Endothelial cell of hepatic sinusoid (primary cell): ENCODE results near the gene ESYT2.

Experiments used
- in situ Hi-C: cut with HindIII; loops from 2 replicates; pipeline ENCODE4 v1.10.0; 2017; ENCODE audit warnings: low sequenced_read_pairs

ESYT2 gene

DNA sequence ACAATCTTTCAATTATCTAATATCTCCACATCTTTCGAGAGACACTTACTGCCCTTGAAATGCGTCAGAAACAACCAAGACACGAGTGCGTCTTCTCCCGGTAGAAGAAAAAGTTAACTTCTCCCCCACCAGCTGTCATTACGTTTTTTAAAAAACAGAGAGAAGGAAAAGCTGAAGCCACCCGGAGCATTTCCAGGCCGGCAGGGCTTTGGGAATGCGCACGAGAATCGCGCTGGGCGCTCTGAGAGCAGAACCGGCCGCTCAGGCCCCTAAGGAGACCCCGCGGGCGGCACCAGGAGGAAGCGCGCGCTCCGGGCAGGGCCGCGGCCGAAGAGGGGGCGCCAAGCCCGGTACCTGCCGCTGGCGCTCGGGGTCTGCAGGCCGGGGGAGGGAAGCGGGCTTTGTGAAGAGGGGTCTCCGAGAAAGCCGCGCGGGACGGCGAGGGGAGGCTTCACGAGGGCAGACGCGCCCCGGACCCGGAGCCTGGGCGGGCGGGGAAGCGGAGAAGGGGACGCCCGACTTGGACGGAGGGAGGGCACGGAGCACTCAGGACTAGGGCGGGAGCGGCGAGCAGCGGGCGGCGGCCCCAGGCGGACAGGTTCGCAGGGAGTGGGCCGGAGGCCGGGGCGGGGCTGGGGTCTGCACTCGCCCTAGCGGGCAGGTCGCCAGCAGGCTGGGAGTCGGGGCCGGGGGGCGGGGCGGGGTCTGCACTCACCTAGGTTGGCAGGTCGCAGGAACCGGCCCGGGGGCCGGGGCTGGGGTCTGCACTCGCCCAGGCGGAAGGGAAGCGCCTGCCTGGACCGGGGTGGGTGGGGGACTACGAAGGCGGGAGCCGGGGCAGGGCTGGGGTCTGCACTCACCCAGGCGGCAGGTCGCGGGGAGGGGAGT is 932 bp downstream of the ESYT2 start:
- in situ Hi-C loops: no loop called here

DNA sequence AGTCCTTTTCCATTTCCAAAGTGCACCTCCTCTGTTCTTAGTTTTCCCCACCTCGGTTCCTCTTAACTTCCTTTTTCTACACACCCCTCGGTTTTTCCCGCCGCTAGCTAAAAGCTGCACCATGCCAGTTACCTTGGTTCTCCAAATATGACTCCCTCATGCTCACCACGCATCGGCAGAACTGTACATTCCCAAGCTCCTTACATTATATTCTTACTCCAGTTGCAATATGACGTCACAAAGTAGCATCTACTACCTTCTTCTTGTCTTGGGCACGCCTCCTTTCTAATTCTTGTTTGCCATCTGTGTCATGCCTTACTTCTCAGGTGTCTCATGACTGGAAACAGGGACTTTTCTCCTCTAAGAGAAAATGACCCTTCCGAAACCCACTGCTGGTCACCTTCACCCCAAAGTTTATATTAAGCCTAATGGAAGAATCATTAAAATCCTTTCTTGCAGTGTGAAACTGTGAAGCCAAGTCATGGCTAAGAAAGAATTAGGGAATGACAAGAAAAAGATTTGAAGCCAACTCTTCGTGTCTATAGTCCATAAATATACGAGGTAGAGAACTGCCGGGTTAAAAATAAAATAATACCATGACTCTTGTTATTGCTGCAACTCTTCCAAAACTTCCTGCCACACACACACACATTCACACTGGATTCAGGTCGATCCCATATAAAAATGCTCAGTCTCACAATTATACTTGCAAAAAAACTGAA is 1.7 kb downstream of the ESYT2 start:
- in situ Hi-C loops: no loop called here

DNA sequence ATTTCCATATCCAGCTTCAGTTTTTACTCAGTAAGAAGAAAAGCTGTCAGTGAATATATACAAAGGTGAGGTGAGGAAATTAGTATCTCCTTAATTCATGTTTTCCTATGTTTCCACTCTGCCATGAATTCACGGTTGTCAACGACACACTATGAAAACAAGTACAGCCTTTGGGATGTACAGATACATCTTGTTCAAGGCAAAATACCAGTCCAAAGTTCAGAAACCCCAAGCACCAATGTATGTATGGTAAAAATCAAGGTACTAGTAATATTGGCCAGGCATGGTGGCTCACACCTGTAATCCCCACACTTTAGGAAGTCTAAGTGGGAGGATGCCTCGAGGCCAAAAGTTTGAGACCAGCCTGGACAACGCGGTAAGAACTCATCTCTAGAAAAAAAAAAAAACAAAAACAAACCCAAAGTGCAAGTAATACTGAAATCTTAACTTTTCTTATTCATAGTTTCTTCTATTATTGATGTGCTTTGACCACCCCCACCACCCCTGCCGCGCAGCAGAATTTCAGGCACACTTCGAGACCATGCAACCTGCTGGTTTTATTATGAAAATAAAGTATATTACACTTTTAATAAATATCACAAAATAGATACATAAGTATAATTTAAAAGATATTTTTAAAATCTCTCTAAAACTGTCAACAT is 3.5 kb downstream of the ESYT2 start:
- in situ Hi-C loops: no loop called here

DNA sequence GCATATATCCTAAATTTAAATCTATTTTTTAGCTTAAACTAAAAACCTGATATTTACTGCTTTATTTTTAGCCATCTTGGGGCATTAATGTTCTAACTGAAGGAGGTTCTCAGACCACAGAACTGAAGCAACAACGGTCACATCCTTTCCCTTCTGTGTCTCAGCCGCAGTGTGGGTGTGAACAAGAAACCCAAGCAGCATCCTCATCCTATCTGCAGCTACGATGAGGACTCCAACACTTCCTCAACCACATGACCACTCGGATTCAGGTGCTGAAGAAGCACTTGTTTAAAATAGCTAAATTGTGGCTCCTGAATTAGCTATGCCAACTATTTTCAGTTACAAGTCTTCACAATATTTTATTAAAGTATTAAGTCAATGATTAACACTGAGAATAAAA is 5.3 kb downstream of the ESYT2 start:
- in situ Hi-C loops: no loop called here

DNA sequence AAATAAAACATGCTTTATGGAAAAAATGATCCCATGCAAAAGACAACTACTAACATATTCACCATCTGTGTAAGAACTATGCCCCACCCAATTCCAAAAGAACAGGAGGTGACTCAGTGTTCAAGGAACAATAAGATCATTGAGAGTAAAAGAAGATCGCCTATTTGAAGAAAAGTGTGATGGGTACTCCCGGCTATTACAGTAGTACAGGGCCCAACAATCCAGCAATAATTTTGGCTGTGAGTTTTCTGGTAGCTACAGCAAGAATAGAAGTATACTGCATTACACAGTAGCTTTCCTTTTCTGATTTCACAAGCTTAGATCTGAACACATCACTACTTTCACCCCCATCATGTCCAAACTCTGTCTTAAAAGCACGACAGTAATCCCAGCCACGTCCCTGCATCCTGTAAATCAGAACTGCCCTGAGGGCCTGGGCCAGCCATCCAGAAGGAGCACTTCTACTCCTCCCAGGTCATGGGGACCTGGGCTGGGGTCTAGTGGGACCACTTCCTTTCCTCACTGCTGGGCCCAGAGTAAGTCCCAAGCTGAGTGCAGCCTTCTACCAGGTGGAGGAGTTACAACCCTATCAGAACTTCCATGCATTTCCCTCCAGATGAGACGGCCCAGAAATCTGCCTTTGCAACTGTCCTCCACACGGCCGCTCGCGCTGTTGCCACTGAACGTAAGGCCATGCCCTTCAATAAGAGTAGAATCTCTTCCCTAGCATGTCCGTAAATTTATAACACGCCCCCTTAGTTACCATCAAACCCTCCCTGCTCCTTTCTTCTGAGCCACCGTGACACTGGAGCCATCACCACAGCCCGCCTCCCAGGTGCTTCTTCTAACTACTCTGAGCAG is 7.9 kb downstream of the ESYT2 start:
- in situ Hi-C loops: no loop called here

DNA sequence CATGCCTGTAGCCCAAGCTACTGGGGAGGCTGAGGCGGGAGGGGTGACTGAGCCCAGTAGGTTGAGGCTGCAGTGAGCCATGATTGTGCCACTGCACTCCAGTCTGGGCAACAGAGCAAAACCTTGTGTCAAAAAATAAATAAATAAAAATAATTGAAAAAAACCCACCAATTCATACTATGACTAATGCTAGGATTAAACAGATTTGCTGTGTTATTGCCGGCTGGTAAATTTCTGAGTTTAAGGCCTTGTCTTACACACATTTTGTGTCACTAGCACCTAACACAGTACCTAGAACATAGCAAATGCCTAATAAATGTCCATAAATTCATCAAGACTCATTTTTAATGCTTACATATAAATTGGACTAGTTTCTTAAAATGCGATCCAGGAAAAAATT is 8.7 kb downstream of the ESYT2 start:
- in situ Hi-C loops: no loop called here

DNA sequence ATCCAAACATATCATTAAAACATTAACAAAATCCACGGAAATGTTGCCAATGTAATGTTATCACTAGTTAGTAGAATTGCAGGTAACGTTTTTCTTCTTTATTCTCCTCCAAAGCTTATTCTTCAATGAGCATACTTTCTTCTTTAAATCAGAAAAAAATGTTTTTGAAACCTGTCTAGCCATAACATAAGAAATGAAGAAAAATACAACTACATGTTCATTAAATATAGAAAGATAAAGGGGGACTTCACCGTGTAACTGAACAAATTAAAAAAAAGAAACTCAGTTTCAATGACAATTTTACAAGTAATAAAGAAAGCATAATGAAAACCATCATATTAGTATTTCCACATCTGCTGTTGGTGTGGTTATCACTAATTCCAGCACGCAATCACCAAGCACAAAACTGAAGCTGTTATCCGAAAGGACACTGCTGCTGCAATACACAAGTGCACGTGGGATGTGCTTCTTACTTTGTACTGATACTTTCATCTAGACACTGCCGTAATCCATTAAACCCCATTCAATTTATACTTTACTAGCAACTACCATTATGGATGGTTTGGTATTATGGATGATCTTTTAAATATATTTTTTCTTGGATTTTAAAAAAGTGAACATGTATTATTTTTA is 9.6 kb downstream of the ESYT2 start:
- in situ Hi-C loops: no loop called here

DNA sequence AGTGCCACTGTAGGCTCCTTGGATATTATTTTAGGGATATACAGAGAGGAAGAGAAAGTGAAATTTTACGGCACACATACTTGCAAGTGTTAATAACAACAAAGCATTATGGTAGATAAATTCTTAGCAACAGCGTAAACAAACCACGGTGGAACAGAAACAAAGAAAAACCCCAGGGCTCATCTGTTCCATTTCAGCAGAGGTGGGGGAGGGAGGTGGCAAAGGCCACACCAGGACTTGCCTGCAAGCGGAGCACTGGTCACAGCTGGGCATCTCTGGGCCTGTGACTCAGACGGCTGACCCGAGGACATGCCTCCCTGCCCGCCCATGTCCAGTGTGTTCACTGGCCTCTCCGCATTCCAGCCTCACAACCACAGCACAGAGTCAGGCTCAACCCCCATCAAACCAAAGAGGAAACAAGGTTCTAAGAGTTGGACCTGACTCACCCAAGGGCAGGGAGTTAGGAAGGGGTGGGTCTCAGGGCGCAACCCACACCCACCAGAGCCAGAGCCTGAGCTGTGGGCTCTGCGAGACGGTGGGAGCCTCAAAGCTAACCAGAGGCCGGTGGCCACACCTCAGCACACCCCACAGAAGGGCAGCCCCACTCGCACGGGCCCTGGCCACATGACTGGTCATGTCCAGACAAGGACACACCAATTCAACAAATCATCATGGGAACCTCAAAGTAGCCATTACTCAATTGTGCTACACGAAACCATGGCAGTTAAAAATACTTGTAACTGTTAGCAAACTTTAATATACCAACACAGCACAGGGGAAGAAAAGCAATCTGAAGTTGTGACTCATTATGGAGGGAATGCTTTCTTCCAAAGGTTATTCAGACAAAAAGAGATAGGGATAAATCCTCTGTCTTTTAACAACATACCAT is 10.7 kb downstream of the ESYT2 start:
- in situ Hi-C loops: no loop called here

DNA sequence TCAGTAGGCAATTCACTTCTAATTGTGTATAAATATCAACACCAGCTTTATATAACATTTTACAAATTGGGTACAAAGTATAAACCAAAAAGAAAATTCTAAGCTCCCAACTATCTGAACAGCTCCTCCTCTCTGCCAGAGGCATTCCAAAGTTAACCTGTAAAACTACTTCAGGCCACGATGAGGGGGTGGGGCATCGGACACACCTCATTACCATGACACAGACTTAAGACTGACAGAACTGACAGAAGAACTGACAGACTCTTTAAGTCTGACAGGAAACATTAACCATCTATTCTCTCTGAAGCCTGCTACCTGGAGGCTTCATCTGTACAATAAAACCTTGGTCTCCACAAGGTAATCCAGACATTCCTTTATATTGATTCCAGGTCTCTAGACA is 12.3 kb downstream of the ESYT2 start:
- in situ Hi-C loops: no loop called here

DNA sequence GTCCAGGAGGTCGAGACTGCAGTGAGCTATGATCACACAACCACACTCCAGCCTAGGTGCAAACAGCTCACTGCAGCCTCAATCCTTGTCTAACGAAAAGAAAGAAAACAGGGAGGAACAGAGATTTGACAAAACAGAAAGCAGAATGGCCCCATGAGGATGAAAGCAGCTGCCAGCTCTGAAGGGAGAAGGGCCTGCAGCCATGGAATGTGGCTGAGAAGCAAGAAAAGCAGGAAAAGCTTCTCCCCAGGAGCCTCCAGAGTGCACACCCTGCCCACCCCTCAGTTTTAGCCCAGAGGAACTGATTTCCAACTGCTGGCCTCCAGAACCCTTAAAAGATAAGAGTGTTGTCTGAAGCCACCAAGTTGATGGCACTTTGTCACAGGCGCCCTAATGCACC is 13.0 kb downstream of the ESYT2 start:
- in situ Hi-C loops: no loop called here

DNA sequence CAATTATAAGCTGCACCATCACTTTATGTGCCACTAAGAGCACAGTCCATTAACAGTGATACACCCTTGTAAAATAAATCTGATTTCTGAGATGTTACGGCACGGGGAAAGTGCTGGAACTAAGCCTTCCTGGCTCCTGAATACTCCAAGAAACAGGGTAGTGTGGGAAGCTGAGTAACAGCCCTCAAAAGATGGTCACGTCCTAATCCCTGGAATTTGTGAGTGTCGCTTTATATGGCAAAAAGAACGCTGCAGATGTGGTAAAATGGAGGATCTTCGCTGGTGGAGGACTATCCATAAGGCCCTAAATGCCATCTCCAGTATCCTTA is 13.5 kb downstream of the ESYT2 start:
- in situ Hi-C loops: no loop called here

DNA sequence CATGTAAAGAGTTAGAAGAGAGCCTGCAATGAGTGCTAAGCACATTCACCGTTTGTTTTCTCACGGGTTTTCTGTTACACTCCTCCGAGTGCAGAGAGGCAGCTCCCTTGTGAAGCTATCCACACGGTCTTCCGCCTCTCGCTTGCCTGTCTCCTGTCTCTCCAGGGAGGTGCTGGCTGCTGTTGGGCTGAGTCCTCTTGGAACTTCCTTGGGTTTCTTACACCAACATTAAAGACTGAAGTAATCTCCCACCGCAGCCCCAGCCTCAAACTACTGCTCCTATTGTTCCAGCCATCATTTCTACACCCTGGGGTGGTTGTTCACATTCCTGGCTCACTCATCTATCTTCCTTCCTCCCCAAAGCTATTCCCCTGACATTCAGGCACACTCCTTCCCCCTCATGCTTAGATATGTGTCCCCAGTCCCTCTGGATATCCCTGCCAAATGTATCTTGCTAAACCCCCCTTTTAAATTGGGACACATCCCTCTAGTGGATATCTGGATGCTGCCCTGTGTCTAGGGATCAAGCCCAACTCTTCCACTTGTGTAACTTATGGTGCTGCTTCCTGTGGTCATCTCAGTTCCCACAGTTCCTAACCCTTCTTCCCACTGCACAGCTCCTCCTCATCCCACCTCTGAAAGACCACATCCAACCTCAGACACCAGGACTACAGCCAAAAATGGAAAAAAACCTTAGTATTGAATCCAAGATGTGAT is 14.1 kb downstream of the ESYT2 start:
- in situ Hi-C loops: no loop called here

DNA sequence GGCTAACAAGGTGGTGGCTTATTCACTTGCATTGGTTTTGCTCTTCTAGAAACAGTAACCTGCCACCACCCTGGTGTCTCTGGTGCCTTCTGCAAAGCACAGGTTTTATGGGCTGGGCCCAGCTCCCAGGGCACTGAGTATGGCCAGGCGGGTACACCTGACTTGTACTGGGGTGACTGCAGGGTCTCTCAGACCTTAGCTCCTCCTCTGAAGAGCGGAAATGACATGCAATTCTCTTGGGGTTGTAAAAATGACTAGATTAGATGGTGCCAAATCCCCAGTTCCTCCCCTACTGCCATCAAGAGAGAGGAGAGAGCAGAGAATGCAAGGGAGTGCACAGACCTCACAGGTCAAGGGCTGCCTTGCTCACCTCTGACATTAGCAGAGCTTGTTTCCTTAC is 14.7 kb downstream of the ESYT2 start:
- in situ Hi-C loops: no loop called here

DNA sequence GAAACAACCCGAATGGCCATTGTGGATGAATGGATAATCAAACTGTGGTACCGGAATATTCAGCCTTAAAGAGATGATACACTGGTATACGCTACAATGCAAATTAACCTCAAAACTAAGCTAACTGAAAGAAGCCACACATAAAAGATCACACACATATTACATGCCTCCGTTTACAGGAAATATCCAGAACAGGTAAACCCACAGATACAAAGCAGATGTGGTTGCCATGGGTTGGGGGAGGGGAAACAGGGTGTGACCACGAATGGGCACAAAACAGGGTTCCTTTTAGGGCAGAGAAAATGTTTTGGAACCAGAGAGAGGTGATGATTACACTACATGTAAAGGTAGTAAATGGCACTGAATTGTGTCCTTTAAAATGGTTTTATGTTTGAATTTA is 16.6 kb downstream of the ESYT2 start:
- in situ Hi-C loops: no loop called here

DNA sequence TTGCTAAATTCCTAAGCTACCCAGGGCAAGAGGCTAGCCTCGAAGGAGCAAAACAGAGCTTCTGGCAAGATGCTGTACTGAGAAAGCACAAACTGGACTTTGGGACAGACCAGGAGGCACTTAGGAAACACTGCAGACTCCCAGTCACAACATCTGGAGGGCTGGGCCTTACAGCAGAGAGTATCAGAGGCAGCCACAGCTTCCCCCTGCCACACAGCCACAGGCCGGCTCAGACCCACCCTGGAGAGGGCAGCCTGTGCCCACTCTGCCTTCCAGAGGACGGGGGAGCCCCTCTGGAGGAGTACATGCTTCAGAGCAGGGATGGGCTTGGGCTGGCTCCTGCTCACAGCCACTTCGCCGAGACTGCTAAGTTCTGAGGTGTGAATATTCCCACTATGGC is 17.4 kb downstream of the ESYT2 start:
- in situ Hi-C loops: no loop called here

DNA sequence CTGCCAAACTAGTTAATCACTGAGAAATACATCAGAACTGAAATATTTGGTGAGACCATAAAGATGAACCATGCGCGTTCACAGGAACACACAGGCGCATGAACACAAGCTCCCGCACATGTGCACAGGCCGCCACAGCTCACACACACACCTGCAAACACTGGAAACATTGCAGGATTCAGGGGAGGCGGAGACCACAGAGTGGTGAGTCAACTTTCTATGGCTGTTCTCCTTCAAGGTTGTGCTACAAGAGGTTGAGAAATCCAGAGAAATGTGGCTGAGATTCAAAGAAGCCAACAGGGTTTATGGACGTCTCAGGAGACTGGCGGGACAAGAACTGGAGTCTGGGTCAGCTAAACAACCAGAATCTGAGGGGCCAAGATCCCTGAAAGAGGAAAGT is 17.8 kb downstream of the ESYT2 start:
- in situ Hi-C loops: no loop called here

DNA sequence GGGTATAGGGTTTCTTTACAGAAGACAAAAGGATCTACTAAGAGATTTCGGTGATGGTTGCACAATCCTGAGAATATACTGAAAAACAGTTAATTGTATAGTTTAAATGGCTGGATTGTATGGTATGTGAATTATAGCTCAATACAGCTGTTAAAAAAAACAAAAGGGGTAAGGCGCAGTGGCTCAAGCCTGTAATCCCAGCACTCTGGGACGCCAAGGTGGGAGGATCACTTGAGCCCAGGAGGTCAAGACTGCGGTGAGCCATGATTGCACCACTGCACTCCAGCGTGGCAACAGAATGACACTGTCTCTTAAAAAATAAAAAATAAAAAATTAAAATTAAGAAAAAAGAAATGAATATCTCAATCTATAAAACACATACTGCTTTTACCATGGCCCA is 18.5 kb downstream of the ESYT2 start:
- in situ Hi-C loops: no loop called here

DNA sequence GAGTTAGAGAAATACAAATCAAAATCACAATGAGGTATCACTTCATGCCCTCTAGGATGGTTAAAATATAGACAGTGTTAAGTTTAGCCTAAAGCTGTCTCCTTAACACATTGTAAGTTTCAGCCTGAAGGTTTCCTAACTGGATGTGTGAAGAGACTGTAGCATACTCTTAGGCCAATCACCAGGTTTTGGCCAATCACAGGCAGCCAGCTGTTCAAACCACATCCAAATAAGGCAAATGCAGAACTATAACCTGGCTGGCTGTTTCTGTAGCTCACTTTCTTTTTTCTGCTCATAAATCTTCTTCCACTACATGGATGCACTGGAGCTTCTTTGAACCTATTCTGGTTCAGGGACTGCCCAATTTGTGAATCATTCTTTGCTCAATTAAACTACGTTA is 19.7 kb downstream of the ESYT2 start:
- in situ Hi-C loops: no loop called here

DNA sequence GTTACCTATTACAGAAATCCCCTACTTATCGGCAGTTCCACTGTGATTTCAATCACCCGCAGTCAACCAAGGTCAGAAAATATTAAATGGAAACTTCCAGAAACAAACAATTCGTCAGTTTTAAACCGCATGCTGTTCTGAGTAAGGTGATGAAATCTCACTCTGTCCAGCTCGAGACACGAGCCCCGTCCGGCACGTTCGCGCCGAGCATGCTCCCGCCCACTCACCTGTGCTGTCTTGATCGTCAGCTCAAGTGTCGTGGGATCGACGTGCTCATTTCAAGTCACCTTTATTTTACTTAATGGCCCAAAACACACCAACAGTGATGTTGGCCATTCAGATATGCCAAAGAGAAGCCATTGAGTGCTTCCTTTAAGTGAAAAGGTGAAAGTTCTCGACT is 21.2 kb downstream of the ESYT2 start:
- in situ Hi-C loops: no loop called here
